ENCODE results near the gene TRAPPC2. TPM values are rescaled to one million over a fixed set of nuclear protein-coding genes. Genes with fewer than 3 reads are reported as not detected.

The TRAPPC2 gene
- total RNA-seq: 13.2 and 15.3 TPM in 2 replicates

GRCh38 chrX:13734278-13735172 lies at the start of gene TRAPPC2, which contains the start of gene OFD1:
Gene TRAPPC2 (minus strand): TSS chrX:13734620. CDS start chrX:13719963, 14,657 bp downstream.
Gene OFD1 (plus strand): TSS chrX:13734748. CDS start chrX:13735072, 324 bp downstream.

DNA sequence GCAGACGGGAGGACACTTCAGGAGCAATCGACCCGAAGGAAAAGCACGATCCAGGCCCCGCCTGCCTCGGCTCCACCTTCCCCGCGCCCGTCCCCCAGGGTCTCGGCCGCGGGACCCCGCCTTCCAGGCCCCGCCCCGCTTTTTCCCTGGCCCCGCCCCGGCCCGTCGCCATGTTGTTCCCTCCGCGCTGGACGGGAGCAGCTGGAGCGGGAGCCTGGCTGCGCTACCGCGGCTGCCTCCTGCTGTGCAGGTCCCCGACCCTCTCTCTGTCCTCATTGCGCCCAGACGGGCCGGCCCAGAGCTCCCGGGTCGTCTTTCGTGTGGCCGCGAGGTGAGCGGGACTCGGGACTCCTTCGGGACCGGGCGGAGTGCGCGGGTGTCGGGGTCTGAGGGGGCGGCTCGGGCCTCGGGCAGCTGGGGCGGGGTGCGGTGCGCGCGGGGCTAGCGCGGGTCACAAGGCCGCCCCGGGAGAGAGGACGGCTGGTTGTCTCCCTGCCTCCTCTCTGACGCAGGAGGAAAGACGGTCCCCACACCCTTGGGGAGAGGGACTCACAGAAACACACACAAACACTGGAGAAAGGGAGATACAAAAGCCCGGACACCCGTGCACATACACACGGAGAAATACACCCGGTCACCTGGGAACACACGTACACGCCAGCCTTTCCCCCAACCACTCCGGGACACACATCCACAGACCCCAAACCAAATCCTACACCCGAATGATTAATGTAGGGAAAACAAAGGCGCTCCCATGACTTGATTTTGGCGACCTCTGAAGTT lies 45.3 kb downstream of the TRAPPC2 start, which contains the start of gene RAB9A:
TSS of gene RAB9A (plus strand) at position 171 of the 783 bp plus-strand sequence. CDS start 19,619 bp downstream, outside the sequence.

Other genes with a start within 250 kb of the TRAPPC2 start
- gene EGFL6, start 165.0 kb downstream of the TRAPPC2 start, total RNA-seq: under 0.01 TPM in 1 of 2 replicates, not detected in the other
- 2.5 and 6.0 TPM in 2 replicates for gene TCEANC, start 81.5 kb downstream of the TRAPPC2 start, total RNA-seq
- gene RAB9A, start 45.5 kb downstream of the TRAPPC2 start, total RNA-seq: 25.0 and 30.7 TPM in 2 replicates
- 8.3 and 12.3 TPM in 2 replicates for gene OFD1, start 128 bp upstream of the TRAPPC2 start, total RNA-seq
- gene GPM6B, start 82.5 kb upstream of the TRAPPC2 start, total RNA-seq: 0.60 and 7.7 TPM in 2 replicates

All from bronchial smooth muscle cell (primary cell).